ENCODE results near the gene LONP2.
A peak's percentile ranks its signal among the peaks of the same experiment; 100 is the strongest.

GRCh38 chr16:48358419-48358818 is 114.3 kb downstream of the LONP2 start:
- TF ChIP-seq RFX3 (CRISPR knock-in tag; IDR thresholded peaks at IDR 0.05) (no peak), POLR2A (IDR thresholded peaks at IDR 0.05; ENCODE audit: insufficient read depth in 1 of 2, low read depth in 2 of 2, low read length in 2 of 2) (no peak), PPARG (CRISPR knock-in tag; conservative IDR thresholded peaks at IDR 0.05) (no peak), ZNF121 (CRISPR knock-in tag; IDR thresholded peaks at IDR 0.05) (peak; percentile 58; the same call in 1 of the 2 replicates), REST (IDR thresholded peaks at IDR 0.05; ENCODE audit: borderline replicate concordance in 1 of 2, low read depth in 1 of 2, low read length in 2 of 2) (no peak), ZNF12 (CRISPR knock-in tag; IDR thresholded peaks at IDR 0.05) (no peak), ZNF224 (CRISPR knock-in tag; IDR thresholded peaks at IDR 0.05) (no peak), ELF1 (CRISPR knock-in tag; IDR thresholded peaks at IDR 0.05) (no peak), FOXP4 (CRISPR knock-in tag; IDR thresholded peaks at IDR 0.05) (no peak), ZNF644 (CRISPR knock-in tag; IDR thresholded peaks at IDR 0.05; ENCODE audit: low read depth) (no peak), ZNF317 (CRISPR knock-in tag; IDR thresholded peaks at IDR 0.05) (no peak), KAT8 (CRISPR knock-in tag; IDR thresholded peaks at IDR 0.05) (no peak), CEBPB (IDR thresholded peaks at IDR 0.05; ENCODE audit: borderline replicate concordance, low read depth, low read length) (no peak), ATF2 (CRISPR knock-in tag; IDR thresholded peaks at IDR 0.05) (no peak)
